Fibroblast of pulmonary artery (primary cell): ENCODE data around the gene SLFNL1.
A peak's percentile ranks its signal among the peaks of the same experiment; 100 is the strongest.

Source experiments
- DNase-seq: peaks from one replicate; pipeline ENCODE4 v3.0.0-alpha.2; 2010; ENCODE audit warnings: low read depth
- H3K4me3 ChIP-seq: replicated peaks from 2 replicates; pipeline ENCODE4 v1.5.1; 2011; ENCODE audit warnings: low read depth, mild to moderate bottlenecking, control low read depth, low read length, moderate library complexity
- TF ChIP-seq, protein P1 (sequence below): IDR thresholded peaks from 2 replicates; pipeline ENCODE4 v1.5.1; 2011; ENCODE audit warnings: mild to moderate bottlenecking, control low read depth, low read length, inconsistent platforms; ENCODE audit errors: missing control alignments

SLFNL1 gene

DNA sequence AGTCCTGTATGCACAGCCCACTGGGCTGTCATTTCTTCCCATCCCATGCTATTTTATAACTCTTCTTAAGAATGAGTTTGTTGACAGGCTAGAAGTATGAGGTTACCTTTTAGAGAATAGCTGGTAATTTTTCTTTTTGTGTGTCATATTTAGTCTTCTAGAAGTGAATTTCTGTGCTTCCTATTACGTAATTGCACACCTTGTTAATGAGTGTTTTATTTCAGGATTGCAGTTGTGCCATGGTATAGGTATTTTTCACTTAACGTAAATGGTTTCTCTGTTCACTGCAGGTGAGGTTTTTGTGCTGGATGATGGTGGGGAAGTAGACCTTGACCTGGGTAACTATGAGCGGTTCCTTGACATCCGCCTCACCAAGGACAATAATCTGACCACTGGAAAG lies 37.0 kb downstream of the SLFNL1 start:
- TF ChIP-seq, protein P1, sequence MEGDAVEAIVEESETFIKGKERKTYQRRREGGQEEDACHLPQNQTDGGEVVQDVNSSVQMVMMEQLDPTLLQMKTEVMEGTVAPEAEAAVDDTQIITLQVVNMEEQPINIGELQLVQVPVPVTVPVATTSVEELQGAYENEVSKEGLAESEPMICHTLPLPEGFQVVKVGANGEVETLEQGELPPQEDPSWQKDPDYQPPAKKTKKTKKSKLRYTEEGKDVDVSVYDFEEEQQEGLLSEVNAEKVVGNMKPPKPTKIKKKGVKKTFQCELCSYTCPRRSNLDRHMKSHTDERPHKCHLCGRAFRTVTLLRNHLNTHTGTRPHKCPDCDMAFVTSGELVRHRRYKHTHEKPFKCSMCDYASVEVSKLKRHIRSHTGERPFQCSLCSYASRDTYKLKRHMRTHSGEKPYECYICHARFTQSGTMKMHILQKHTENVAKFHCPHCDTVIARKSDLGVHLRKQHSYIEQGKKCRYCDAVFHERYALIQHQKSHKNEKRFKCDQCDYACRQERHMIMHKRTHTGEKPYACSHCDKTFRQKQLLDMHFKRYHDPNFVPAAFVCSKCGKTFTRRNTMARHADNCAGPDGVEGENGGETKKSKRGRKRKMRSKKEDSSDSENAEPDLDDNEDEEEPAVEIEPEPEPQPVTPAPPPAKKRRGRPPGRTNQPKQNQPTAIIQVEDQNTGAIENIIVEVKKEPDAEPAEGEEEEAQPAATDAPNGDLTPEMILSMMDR = no peak
- DNase-seq = no peak
- no peak overlapping the region for H3K4me3 ChIP-seq

DNA sequence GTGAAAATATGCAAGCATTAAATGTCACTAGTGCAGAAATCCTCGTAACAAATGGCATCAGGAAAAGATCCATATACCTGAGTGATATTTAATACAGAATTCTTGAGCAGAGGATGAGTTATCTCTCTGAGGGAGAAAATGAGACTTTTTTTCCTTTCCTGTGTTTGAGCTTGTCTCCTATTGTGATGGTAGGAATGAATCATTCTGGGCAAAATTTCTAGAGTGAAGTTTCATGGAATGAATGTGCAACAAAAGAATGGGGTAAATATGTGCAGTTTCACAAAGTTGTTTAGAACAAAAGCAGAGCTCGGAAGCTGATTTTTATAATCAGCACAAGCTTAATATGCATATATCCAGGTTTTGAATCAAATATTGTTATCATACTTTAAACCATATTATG lies 37.5 kb downstream of the SLFNL1 start:
- H3K4me3 ChIP-seq = no peak overlapping the region
- peak; percentile 61 for DNase-seq
- TF ChIP-seq, protein P1 = no peak

DNA sequence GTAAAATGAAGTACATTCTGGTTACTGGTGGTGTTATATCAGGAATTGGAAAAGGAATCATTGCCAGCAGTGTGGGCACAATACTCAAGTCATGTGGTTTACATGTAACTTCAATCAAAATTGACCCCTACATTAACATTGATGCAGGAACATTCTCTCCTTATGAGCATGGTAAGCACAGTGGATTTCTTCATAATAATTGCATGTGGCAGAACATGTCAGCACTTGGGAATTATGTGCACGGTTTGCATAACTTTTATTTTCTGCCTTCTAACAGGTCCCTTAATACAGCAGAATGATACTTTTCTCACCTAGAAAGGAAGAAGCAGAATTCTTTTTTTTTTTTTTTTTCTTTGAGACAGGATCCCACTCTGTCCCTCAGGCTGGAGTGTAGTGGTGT lies 38.2 kb downstream of the SLFNL1 start:
- no peak overlapping the region for H3K4me3 ChIP-seq
- TF ChIP-seq, protein P1 = no peak

DNA sequence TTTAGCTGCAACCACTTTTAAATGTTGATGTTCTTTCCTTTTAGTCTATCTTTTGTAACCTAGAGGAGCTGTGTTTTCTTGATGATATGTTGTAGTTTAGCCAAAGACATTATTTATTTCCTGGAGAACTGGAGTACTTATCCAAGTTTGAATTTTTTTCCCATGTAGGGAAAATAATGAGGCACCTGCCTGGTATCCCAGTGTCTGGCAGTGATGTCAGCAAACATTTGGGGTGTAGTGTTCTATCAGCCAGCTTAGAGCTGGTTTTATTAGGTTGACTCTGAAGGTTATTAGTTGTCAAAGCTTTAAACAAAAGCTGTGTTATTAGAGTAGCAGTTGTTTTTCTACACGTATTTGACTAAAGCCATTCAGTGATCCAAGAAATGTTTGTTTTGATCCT lies 38.8 kb downstream of the SLFNL1 start:
- DNase-seq = no peak
- no peak overlapping the region for H3K4me3 ChIP-seq
- TF ChIP-seq, protein P1 = no peak

More for the DNA sequence above, 38.2 kb downstream of the SLFNL1 start:
- DNase-seq = no peak

DNA sequence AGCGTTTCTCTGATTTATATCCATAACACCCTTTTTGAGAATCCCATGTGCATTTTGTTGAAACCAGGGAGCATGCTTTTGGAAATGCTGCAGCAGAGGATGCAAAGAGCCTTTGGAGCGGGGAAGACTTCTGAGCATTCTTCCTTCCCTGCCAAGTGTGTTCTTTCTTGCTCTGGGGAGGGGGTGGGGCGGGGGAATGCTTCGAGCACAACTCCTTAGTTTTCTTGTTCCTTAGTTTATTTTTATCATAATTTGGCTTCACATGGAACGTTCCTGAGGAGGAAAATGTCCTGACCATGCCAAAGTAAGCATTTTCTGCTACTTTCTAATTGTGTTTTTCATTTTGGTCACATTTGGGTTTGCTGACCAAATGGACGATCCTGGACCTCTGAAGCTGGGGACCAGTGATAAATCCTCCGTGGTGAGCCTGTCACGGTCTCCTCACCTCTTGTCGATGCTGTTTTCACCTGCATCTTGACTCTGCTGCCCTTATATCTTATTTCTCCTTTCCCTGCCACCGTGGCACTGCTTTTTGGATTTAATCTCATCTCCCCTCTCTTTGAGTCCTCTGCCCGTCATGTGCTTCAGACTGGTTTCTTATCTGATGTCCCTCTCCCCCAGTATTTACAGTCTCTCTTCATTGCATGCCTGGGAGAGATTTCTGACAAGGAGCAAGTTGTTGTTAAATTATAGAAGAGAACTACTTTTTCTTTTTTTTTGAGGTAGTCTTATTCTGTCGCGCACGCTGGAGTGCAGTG lies 39.7 kb downstream of the SLFNL1 start:
- DNase-seq = peak; percentile 31
- H3K4me3 ChIP-seq = peak overlapping the region; percentile 63
- TF ChIP-seq, protein P1 = no peak

DNA sequence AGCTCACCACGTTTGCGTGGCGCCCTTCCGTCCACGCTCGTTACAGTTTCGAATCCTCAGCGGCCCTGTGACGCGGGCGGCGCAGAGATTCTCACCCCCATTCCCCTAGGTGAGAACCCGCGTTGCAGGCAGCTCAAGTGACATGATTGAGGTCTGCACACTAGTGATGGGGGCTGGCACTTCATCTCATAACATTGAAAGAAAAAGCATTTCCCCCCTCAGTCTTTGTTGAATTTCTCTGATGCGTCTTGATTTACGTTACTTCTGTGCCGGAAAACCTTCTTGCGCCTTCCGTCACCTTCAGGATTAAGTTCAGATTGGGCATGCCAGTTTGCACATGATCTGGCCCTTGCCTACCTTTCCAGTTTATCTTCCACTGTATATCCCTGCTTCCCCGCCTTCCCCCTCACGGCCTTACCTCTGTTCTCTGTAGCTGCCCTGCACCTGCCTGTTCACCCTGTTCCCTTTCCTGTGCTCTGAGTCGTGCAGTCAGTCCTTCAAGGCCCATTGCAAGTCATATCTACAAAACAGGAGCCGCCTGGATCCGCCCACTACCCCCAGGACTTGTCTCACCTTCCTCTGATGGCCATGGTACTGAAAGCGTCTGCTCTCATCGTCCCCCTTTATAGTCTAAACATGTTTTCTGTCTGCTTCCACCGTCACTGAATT lies 40.9 kb downstream of the SLFNL1 start:
- TF ChIP-seq, protein P1 = no peak
- no peak for DNase-seq
- peak overlapping the region; percentile 63 for H3K4me3 ChIP-seq
